A549 (cell line): ENCODE measurements around the gene IL4I1.

Experiments
- BHLHE40 ChIP-seq: IDR thresholded peaks from 2 replicates; pipeline ENCODE4 v1.6.1; 2012; ENCODE audit warnings: low read depth, low read length, inconsistent platforms
- CBX8 ChIP-seq: fragments of 200-600 bp; sonication (generic); IDR thresholded peaks from 2 replicates; pipeline ENCODE4 v1.6.1; 2016
- HDAC2 ChIP-seq: fragments of 200-600 bp; sonication (generic); IDR thresholded peaks from 2 replicates; pipeline ENCODE4 v1.6.1; 2016
- NPAS2 ChIP-seq: fragments of 250-450 bp; sonication (Bioruptor Pico); IDR thresholded peaks from 2 replicates; pipeline ENCODE4 v1.8.0; 2022; ENCODE audit warnings: mild to moderate bottlenecking, moderate library complexity, borderline replicate concordance
- POLR2A ChIP-seq: IDR thresholded peaks from 2 replicates; pipeline ENCODE4 v1.6.1; 2012; ENCODE audit warnings: mild to moderate bottlenecking, low read length
- RAD21 ChIP-seq, 2 experiments: fragments of >200 bp in 1 of 2; sonication (Bioruptor Twin) in 1 of 2; formaldehyde crosslinking in 1 of 2; IDR thresholded peaks in 1 of 2; conservative IDR thresholded peaks in 1 of 2; 2 replicates in 1 of 2; 3 replicates in 1 of 2; pipeline ENCODE4 v1.6.1; 2012 to 2018; ENCODE audit warnings: inconsistent platforms in 1 of 2
- ZSCAN20 ChIP-seq: fragments of 250-450 bp; sonication (Bioruptor Pico); IDR thresholded peaks from 2 replicates; pipeline ENCODE4 v1.8.0; 2022; ENCODE audit warnings: mild to moderate bottlenecking, moderate library complexity
- TF ChIP-seq, protein P1 (sequence below): IDR thresholded peaks from 2 replicates; pipeline ENCODE4 v1.6.1; 2012
- TF ChIP-seq, protein P2 (sequence below): fragments of >200 bp; sonication (Bioruptor Twin); formaldehyde crosslinking; IDR thresholded peaks from 3 replicates; pipeline ENCODE4 v1.5.1; 2016
- TF ChIP-seq, protein P3 (sequence below): fragments of 200-600 bp; sonication (generic); IDR thresholded peaks from 2 replicates; pipeline ENCODE4 v1.6.1; 2016; ENCODE audit warnings: antibody characterized with exemption, mild to moderate bottlenecking, moderate library complexity
- TF ChIP-seq, protein P4 (sequence below): fragments of 250-450 bp; sonication (Bioruptor Pico); IDR thresholded peaks from 2 replicates; pipeline ENCODE4 v1.5.0; 2021; ENCODE audit warnings: mild to moderate bottlenecking, moderate library complexity, borderline replicate concordance

DNA sequence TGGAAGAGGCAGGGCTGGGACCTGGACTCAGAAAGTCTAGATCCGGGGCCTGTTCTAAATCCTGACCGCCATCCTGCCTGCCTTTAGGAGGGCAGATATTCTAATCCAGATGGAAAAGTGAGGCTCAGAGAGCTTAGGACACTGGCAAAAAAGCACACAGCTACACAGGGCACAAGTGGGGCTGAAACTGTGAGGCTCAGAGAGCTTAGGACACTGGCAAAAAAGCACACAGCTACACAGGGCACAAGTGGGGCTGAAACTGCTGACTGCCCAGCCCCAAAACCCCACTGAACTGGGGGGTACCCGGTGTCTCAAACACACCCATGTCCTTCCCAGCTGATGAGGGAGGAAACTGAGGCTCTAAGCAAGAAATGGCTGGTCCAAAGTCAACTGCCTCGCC lies 21.5 kb downstream of the IL4I1 start:
- TF ChIP-seq CBX8 = no peak
- TF ChIP-seq, protein P1, sequence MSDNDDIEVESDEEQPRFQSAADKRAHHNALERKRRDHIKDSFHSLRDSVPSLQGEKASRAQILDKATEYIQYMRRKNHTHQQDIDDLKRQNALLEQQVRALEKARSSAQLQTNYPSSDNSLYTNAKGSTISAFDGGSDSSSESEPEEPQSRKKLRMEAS = no peak
- TF ChIP-seq ZSCAN20 = no peak
- TF ChIP-seq, protein P2, sequence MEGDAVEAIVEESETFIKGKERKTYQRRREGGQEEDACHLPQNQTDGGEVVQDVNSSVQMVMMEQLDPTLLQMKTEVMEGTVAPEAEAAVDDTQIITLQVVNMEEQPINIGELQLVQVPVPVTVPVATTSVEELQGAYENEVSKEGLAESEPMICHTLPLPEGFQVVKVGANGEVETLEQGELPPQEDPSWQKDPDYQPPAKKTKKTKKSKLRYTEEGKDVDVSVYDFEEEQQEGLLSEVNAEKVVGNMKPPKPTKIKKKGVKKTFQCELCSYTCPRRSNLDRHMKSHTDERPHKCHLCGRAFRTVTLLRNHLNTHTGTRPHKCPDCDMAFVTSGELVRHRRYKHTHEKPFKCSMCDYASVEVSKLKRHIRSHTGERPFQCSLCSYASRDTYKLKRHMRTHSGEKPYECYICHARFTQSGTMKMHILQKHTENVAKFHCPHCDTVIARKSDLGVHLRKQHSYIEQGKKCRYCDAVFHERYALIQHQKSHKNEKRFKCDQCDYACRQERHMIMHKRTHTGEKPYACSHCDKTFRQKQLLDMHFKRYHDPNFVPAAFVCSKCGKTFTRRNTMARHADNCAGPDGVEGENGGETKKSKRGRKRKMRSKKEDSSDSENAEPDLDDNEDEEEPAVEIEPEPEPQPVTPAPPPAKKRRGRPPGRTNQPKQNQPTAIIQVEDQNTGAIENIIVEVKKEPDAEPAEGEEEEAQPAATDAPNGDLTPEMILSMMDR = no peak
- TF ChIP-seq POLR2A = no peak
- TF ChIP-seq BHLHE40 = no peak
- TF ChIP-seq, protein P3, sequence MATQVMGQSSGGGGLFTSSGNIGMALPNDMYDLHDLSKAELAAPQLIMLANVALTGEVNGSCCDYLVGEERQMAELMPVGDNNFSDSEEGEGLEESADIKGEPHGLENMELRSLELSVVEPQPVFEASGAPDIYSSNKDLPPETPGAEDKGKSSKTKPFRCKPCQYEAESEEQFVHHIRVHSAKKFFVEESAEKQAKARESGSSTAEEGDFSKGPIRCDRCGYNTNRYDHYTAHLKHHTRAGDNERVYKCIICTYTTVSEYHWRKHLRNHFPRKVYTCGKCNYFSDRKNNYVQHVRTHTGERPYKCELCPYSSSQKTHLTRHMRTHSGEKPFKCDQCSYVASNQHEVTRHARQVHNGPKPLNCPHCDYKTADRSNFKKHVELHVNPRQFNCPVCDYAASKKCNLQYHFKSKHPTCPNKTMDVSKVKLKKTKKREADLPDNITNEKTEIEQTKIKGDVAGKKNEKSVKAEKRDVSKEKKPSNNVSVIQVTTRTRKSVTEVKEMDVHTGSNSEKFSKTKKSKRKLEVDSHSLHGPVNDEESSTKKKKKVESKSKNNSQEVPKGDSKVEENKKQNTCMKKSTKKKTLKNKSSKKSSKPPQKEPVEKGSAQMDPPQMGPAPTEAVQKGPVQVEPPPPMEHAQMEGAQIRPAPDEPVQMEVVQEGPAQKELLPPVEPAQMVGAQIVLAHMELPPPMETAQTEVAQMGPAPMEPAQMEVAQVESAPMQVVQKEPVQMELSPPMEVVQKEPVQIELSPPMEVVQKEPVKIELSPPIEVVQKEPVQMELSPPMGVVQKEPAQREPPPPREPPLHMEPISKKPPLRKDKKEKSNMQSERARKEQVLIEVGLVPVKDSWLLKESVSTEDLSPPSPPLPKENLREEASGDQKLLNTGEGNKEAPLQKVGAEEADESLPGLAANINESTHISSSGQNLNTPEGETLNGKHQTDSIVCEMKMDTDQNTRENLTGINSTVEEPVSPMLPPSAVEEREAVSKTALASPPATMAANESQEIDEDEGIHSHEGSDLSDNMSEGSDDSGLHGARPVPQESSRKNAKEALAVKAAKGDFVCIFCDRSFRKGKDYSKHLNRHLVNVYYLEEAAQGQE = no peak
- TF ChIP-seq RAD21 (conservative IDR thresholded peaks at IDR 0.05 in 1 of 2, IDR thresholded peaks at IDR 0.05 in 1 of 2) = no peak
- TF ChIP-seq NPAS2 (CRISPR knock-in tag) = no peak
- no peak for TF ChIP-seq HDAC2
- TF ChIP-seq, protein P4, sequence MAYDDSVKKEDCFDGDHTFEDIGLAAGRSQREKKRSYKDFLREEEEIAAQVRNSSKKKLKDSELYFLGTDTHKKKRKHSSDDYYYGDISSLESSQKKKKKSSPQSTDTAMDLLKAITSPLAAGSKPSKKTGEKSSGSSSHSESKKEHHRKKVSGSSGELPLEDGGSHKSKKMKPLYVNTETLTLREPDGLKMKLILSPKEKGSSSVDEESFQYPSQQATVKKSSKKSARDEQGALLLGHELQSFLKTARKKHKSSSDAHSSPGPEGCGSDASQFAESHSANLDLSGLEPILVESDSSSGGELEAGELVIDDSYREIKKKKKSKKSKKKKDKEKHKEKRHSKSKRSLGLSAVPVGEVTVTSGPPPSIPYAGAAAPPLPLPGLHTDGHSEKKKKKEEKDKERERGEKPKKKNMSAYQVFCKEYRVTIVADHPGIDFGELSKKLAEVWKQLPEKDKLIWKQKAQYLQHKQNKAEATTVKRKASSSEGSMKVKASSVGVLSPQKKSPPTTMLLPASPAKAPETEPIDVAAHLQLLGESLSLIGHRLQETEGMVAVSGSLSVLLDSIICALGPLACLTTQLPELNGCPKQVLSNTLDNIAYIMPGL (CRISPR knock-in tag) = no peak
